HG02678 (cell line): ENCODE measurements around the gene ARID1A.

Source experiments
- ATAC-seq: cut with Tn5 transposase; IDR thresholded peaks from one replicate; pipeline ENCODE4 v1.9.1; 2021; ENCODE audit warnings: mild to moderate bottlenecking, moderate library complexity; ENCODE audit not compliant: unreplicated experiment

Gene ARID1A

GRCh38 chr1:26824731-26825130 is 128.9 kb downstream of the ARID1A start:
- no peak for ATAC-seq

DNA sequence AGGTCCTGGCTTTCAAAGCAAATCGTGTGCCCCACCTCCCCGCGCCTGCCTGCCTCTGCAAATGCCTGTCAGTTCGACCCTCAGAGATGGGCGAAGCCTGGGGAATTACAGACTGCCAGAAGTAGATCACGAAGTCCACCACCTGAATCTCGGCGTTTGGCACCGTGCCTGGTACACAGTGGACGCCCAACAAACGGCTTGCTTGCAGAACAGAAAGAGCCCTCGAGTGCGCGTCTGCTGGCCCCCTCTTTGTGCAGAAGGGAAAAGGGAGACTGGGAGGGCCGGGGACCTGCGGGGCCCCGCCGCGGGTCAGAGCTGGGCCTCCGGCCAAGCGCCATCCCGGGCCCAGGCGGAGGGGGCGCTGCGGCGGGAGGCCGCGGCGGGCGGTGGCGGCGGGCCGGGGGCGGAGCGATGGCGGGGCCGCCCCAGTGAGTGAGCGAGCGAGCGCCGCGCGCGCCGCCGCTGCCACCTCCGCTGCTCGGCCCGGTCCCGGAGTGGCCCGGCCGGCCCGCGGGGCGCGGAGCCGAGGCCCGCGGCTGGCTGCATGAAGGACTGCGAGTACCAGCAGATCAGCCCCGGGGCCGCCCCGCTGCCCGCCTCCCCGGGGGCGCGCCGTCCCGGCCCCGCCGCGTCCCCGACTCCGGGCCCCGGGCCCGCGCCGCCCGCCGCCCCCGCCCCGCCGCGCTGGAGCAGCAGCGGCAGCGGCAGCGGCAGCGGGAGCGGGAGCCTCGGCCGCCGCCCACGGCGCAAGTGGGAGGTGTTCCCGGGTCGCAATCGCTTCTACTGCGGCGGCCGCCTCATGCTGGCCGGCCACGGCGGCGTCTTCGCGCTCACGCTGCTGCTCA is 130.7 kb downstream of the ARID1A start, which contains the start of gene ZDHHC18:
ZDHHC18 (plus strand) TSS at position 428 of the 845 bp plus-strand sequence; CDS start at position 545, 117 bp downstream.
- peak; percentile 77 for ATAC-seq

- no peak for ATAC-seq
Measured at GRCh38 chr1:26827106-26827604, 131.3 kb downstream of the ARID1A start.

DNA sequence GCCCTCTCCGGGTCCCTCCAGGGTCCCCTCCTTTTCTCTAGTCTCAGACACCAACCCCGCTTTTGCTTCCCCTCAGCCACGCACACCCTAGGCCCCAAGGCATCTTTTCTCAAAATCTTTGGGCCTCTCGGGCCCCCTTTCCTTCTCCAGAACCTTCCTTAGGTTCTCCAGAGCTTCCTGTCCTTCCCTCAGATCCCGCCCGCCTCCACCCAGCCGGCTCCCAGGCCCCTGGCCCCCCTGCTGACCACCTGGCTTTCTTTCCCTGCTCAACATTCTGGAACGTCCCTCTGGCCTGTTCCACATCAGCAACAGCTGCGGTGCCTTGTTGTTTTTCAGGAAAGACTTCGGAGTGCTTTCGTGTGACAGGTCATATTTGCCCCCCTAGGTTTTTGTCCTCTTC is 131.8 kb downstream of the ARID1A start:
- ATAC-seq: no peak

DNA sequence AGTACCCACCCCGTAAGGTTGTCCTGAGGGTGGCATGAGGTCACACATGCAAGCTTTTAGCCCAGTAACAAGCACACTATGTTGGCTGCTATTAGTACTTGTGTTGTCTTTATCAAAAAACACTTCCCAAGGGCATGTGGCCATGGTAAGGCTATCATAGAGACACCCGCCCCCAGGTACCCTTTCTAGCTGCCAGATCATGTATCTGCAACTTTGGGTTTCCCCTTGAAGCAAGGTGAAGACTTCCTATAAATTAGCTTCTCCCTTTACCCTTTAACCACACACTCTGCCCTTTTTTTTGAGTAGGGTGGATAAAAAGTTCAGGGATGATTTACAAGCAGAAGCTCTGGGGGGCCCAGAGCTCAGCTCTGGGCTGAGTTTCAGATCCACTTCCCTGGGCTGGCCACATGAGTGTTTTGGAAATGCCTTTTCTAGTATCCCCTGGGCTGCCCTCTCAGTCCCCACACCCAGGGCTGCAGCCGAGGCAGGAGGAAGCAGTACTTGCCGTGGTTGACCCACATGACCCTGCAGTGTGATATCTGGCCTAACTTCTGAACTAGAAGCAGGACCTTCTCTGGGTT is 132.7 kb downstream of the ARID1A start:
- no peak for ATAC-seq

- no peak for ATAC-seq
Measured at GRCh38 chr1:26829184-26829911, 133.5 kb downstream of the ARID1A start.

DNA sequence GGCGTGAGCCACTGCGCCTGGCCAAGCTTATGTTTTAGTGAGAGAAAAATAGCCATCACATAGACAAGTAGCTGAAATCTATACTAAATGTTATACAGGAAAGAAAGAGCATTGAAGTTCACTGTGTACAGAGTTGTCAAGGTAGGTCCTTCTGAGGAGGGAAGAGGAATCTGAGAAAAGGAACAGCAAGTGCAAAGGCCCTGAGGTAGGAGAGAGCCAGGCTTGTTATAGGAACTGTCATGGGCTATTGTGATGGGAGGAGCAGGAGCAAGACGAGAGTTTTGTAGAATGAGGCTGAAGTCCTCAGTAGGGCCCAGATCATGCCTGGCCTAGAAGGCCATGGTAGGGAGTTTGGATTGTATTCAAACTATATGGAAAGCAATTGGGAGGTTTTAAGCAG is 135.2 kb downstream of the ARID1A start:
- ATAC-seq: no peak
